Liver (tissue), 9 donors: ENCODE results near the gene BRI3. TPM values are rescaled to one million over a fixed set of nuclear protein-coding genes. Genes with fewer than 3 reads are reported as not detected.
A peak's percentile ranks its signal among the peaks of the same experiment; 100 is the strongest.

ENCODE experiments used
- DNase-seq: peaks from one replicate; pipeline ENCODE4 v3.0.0-alpha.2; 2017; ENCODE audit warnings: low spot score
- H3K27ac ChIP-seq, 2 donors: one replicate each; pipeline ENCODE4 v1.7.0; 2013; ENCODE audit warnings: inconsistent platforms in 2 of 2, low read length in 2 of 2, control low read depth in 1 of 2, low read depth in 1 of 2, mild to moderate bottlenecking in 1 of 2
- H3K27me3 ChIP-seq, 4 donors: one replicate each; pipeline versions ENCODE4 v1.6.1 to v1.7.0; 2013; ENCODE audit warnings: low read length in 3 of 4, inconsistent platforms in 1 of 4, mild to moderate bottlenecking in 1 of 4, moderate library complexity in 1 of 4; ENCODE audit not compliant: control insufficient read depth in 4 of 4, insufficient read depth in 4 of 4
- H3K36me3 ChIP-seq, 4 donors: one replicate each; pipeline versions ENCODE4 v1.6.1 to v1.7.0; 2013; ENCODE audit warnings: low read length in 3 of 4, mild to moderate bottlenecking in 3 of 4, low read depth in 1 of 4, moderate library complexity in 1 of 4; ENCODE audit not compliant: control insufficient read depth in 4 of 4, insufficient read depth in 3 of 4
- H3K4me1 ChIP-seq, 4 donors: one replicate each; pipeline versions ENCODE4 v1.6.1 to v1.7.0; 2013; ENCODE audit warnings: low read length in 3 of 4, mild to moderate bottlenecking in 3 of 4, moderate library complexity in 1 of 4; ENCODE audit not compliant: control insufficient read depth in 4 of 4, insufficient read depth in 4 of 4
- H3K4me3 ChIP-seq, 3 donors: one replicate each; pipeline versions ENCODE4 v1.6.1 to v1.7.0; 2013; ENCODE audit warnings: low read length in 3 of 3, control low read depth in 1 of 3, low read depth in 1 of 3, mild to moderate bottlenecking in 1 of 3
- H3K9ac ChIP-seq, 2 donors: one replicate each; pipeline ENCODE4 v1.7.0; 2013; ENCODE audit warnings: low read length in 2 of 2, mild to moderate bottlenecking in 2 of 2, moderate library complexity in 2 of 2, control low read depth in 1 of 2, low read depth in 1 of 2
- H3K9me3 ChIP-seq, 4 donors: one replicate each; pipeline versions ENCODE4 v1.6.1 to v1.7.0; 2013; ENCODE audit warnings: low read length in 3 of 4; ENCODE audit not compliant: control insufficient read depth in 4 of 4
- EGR1 ChIP-seq, 2 donors: IDR thresholded peaks; 2 replicates each; pipeline ENCODE4 v1.6.1; 2016 to 2018; ENCODE audit warnings: antibody characterized with exemption in 2 of 2, low read depth in 2 of 2
- FOXA1 ChIP-seq: IDR thresholded peaks from 2 replicates; pipeline ENCODE4 v1.6.1; 2016; ENCODE audit warnings: antibody characterized with exemption
- FOXA2 ChIP-seq: IDR thresholded peaks from 2 replicates; pipeline ENCODE4 v1.6.1; 2016; ENCODE audit warnings: antibody characterized with exemption
- GABPA ChIP-seq, 2 donors: IDR thresholded peaks in 1 of 2; conservative IDR thresholded peaks in 1 of 2; 2 replicates each; pipeline ENCODE4 v1.6.1; 2016; ENCODE audit warnings: antibody characterized with exemption in 2 of 2, mild to moderate bottlenecking in 1 of 2, moderate library complexity in 1 of 2
- HNF4G ChIP-seq: IDR thresholded peaks from 2 replicates; pipeline ENCODE4 v1.6.1; 2016; ENCODE audit warnings: antibody characterized with exemption
- JUND ChIP-seq, 2 donors: IDR thresholded peaks; 2 replicates each; pipeline ENCODE4 v1.6.1; 2016; ENCODE audit warnings: antibody characterized with exemption in 2 of 2
- NR2F2 ChIP-seq: IDR thresholded peaks from 2 replicates; pipeline ENCODE4 v1.6.1; 2016; ENCODE audit warnings: antibody characterized with exemption
- RAD21 ChIP-seq, 2 donors: IDR thresholded peaks; 2 replicates each; pipeline ENCODE4 v1.6.1; 2016; ENCODE audit warnings: antibody characterized with exemption in 2 of 2, mild to moderate bottlenecking in 2 of 2
- RXRA ChIP-seq, 2 donors: IDR thresholded peaks; 2 replicates each; pipeline ENCODE4 v1.6.1; 2017 to 2018; ENCODE audit warnings: antibody characterized with exemption in 2 of 2, mild to moderate bottlenecking in 1 of 2
- SP1 ChIP-seq: IDR thresholded peaks from 2 replicates; pipeline ENCODE4 v1.6.1; 2018; ENCODE audit warnings: antibody characterized with exemption, mild to moderate bottlenecking
- YY1 ChIP-seq: IDR thresholded peaks from 2 replicates; pipeline ENCODE4 v1.6.1; 2016; ENCODE audit warnings: antibody characterized with exemption, mild to moderate bottlenecking
- WGBS: extraction: QIAGEN DNeasy Blood & Tissue Kit; methylation state at CpG from one replicate; pipeline ENCODE4 v1.1.7; 2013; 5-methylcytosine and 5-hydroxymethylcytosine counted together
- polyA plus RNA-seq, 2 donors: library from polyadenylated mRNA; stranded (reverse) in 1 of 2; unstranded in 1 of 2; fragments of 200-250 nt in 1 of 2; fragments of >200 nt in 1 of 2; fragmentation: Nextera tagmentation in 1 of 2; extraction: Ambion mirVana in 1 of 2; gene quantifications; one replicate each; pipeline versions ENCODE4 v1.2.1 to v1.2.3, GENCODE V29; 2013 to 2015
- total RNA-seq, 2 donors: library from RNA; depleted of rRNA; stranded (reverse); fragments of >200 nt; gene quantifications; one replicate each; pipeline ENCODE4 v1.2.3, GENCODE V29; 2014
- TF ChIP-seq, protein P1 (sequence below): IDR thresholded peaks from 2 replicates; pipeline ENCODE4 v1.6.1; 2016; ENCODE audit warnings: antibody characterized with exemption
- TF ChIP-seq, protein P2 (sequence below): IDR thresholded peaks from 2 replicates; pipeline ENCODE4 v1.6.1; 2016; ENCODE audit warnings: antibody characterized with exemption, mild to moderate bottlenecking
- TF ChIP-seq, protein P3 (sequence below): fragments of 150-350 bp; IDR thresholded peaks from 2 replicates; pipeline ENCODE4 v1.5.1; 2017; ENCODE audit warnings: improper control_type of control experiment, low read depth, low read length; ENCODE audit not compliant: missing input control
- TF ChIP-seq, protein P4 (sequence below): IDR thresholded peaks from 2 replicates; pipeline ENCODE4 v1.6.1; 2016; ENCODE audit warnings: antibody characterized with exemption
- donor health status: healthy.
- donor health status: healthy.
- donor health status: healthy.
- donor health status: healthy.
- donor health status: healthy.

BRI3 gene
- total and polyA plus RNA-seq, 4 donors: 14.0 to 80.4 (median 49.7) TPM

DNA sequence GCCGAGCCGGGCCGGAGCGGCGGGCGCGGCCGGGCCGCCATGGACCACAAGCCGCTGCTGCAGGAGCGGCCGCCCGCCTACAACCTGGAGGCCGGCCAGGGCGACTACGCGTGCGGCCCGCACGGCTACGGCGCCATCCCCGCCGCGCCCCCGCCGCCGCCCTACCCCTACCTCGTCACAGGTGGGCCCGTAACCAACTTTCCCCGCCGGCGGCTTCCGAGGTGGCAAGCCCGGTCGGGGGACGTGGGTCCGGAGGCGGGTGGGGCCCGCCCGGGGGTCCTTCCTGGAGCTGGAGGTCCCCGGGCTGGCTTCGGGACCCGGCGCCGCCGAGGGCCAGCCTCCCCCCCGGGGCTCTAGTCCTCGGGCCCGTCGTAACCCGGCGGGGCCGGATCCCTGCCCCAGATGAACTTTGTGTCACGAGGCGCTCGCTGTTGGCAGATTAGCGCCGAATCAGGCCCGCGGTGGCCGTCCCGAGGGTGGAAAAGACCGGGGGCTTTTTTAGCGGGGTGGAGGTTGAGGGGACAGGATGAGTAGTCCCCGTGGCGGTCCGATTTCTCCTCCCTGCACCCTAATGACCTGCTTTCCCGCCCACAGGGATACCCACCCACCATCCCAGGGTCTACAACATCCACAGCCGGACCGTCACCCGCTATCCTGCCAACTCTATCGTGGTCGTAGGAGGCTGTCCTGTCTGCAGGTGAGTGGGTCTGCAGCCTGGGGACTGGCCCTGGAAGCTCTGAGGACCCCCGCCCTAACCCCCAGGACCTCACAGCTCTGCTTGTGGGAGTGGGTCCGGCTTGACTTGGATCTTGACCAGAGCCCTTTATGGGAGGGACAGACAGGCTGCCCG, 496 bp downstream of the BRI3 start:
- H3K4me3 ChIP-seq: peak overlapping the region; percentile 33 to 88 (median 74)
- WGBS: 1% methylated on average over 77 of the region's 77 CpGs
- H3K9me3 ChIP-seq: no peaks in the 10 kb centered on the region
- peak; percentile 56 for DNase-seq
- TF ChIP-seq, protein P1, sequence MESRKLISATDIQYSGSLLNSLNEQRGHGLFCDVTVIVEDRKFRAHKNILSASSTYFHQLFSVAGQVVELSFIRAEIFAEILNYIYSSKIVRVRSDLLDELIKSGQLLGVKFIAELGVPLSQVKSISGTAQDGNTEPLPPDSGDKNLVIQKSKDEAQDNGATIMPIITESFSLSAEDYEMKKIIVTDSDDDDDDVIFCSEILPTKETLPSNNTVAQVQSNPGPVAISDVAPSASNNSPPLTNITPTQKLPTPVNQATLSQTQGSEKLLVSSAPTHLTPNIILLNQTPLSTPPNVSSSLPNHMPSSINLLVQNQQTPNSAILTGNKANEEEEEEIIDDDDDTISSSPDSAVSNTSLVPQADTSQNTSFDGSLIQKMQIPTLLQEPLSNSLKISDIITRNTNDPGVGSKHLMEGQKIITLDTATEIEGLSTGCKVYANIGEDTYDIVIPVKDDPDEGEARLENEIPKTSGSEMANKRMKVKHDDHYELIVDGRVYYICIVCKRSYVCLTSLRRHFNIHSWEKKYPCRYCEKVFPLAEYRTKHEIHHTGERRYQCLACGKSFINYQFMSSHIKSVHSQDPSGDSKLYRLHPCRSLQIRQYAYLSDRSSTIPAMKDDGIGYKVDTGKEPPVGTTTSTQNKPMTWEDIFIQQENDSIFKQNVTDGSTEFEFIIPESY: no peak
- TF ChIP-seq SP1 (no peak), FOXA2 (no peak), JUND (IDR thresholded peaks at IDR 0.05) (no peak), RXRA (IDR thresholded peaks at IDR 0.05) (peak in 1 of 2 donors; percentile 21), YY1 (no peak), GABPA (IDR thresholded peaks at IDR 0.05 in 1 of 2, conservative IDR thresholded peaks at IDR 0.05 in 1 of 2) (no peak), RAD21 (IDR thresholded peaks at IDR 0.05) (no peak)
- TF ChIP-seq, protein P2, sequence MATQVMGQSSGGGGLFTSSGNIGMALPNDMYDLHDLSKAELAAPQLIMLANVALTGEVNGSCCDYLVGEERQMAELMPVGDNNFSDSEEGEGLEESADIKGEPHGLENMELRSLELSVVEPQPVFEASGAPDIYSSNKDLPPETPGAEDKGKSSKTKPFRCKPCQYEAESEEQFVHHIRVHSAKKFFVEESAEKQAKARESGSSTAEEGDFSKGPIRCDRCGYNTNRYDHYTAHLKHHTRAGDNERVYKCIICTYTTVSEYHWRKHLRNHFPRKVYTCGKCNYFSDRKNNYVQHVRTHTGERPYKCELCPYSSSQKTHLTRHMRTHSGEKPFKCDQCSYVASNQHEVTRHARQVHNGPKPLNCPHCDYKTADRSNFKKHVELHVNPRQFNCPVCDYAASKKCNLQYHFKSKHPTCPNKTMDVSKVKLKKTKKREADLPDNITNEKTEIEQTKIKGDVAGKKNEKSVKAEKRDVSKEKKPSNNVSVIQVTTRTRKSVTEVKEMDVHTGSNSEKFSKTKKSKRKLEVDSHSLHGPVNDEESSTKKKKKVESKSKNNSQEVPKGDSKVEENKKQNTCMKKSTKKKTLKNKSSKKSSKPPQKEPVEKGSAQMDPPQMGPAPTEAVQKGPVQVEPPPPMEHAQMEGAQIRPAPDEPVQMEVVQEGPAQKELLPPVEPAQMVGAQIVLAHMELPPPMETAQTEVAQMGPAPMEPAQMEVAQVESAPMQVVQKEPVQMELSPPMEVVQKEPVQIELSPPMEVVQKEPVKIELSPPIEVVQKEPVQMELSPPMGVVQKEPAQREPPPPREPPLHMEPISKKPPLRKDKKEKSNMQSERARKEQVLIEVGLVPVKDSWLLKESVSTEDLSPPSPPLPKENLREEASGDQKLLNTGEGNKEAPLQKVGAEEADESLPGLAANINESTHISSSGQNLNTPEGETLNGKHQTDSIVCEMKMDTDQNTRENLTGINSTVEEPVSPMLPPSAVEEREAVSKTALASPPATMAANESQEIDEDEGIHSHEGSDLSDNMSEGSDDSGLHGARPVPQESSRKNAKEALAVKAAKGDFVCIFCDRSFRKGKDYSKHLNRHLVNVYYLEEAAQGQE: no peak
- H3K4me1 ChIP-seq: peaks cover 31 to 58% (median 49%) of the 10 kb centered on the region in 4 donors
- peak overlapping the region; percentile 90 to 95 for H3K9ac ChIP-seq
- H3K27me3 ChIP-seq: no peaks in the 10 kb centered on the region
- peaks cover 0 to 1% (median 0%) of the 10 kb centered on the region in 4 donors for H3K36me3 ChIP-seq
- H3K27ac ChIP-seq: peak overlapping the region; percentile 83 to 87

DNA sequence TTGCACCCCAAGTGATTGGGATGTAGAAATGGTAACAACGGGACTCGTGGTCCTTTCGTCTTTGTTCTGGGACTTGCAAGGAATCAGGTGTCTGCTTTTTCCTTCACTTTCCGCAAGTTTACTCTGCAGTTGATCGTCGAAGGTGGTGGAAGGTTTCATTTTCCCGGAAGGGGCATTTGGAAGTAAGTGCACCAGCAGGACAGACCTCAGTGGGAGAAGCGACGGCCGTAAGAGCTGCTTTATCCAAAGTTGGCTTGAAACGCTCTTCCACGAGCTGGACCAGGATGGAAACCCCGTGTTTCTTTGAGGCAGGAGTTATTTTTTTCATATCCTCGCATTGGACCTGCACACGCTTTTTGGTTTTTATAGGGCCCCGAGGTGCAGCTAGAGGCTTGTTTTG, 1.2 kb downstream of the BRI3 start:
- DNase-seq: no peak
- TF ChIP-seq, protein P3, sequence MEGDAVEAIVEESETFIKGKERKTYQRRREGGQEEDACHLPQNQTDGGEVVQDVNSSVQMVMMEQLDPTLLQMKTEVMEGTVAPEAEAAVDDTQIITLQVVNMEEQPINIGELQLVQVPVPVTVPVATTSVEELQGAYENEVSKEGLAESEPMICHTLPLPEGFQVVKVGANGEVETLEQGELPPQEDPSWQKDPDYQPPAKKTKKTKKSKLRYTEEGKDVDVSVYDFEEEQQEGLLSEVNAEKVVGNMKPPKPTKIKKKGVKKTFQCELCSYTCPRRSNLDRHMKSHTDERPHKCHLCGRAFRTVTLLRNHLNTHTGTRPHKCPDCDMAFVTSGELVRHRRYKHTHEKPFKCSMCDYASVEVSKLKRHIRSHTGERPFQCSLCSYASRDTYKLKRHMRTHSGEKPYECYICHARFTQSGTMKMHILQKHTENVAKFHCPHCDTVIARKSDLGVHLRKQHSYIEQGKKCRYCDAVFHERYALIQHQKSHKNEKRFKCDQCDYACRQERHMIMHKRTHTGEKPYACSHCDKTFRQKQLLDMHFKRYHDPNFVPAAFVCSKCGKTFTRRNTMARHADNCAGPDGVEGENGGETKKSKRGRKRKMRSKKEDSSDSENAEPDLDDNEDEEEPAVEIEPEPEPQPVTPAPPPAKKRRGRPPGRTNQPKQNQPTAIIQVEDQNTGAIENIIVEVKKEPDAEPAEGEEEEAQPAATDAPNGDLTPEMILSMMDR: no peak
- TF ChIP-seq GABPA (IDR thresholded peaks at IDR 0.05 in 1 of 2, conservative IDR thresholded peaks at IDR 0.05 in 1 of 2): no peak
- TF ChIP-seq RXRA (IDR thresholded peaks at IDR 0.05): no peak
- TF ChIP-seq NR2F2: no peak
- no peak for TF ChIP-seq FOXA2
- TF ChIP-seq SP1: no peak
- no peak for TF ChIP-seq JUND (IDR thresholded peaks at IDR 0.05)
- TF ChIP-seq, protein P4, sequence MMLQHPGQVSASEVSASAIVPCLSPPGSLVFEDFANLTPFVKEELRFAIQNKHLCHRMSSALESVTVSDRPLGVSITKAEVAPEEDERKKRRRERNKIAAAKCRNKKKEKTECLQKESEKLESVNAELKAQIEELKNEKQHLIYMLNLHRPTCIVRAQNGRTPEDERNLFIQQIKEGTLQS: no peak
- TF ChIP-seq EGR1 (IDR thresholded peaks at IDR 0.05; ENCODE audit: low read depth in 2 of 2): no peak
- no peak for TF ChIP-seq FOXA1
- TF ChIP-seq HNF4G: no peak
- Histone ChIP-seq H3K36me3 (peaks cover 0 to 3% (median 0%) of the 10 kb centered on the region in 4 donors), H3K4me1 (peaks cover 36 to 66% (median 52%) of the 10 kb centered on the region in 4 donors), H3K27ac (peak overlapping the region; percentile 83 to 87), H3K9ac (peak overlapping the region; percentile 90 to 95), H3K4me3 (peak overlapping the region; percentile 33 to 88 (median 74)), H3K27me3 (no peaks in the 10 kb centered on the region), H3K9me3 (no peaks in the 10 kb centered on the region)
- WGBS: 16% methylated on average over 16 of the region's 16 CpGs
